ENCODE data around the gene NBEA.

The NBEA gene

DNA sequence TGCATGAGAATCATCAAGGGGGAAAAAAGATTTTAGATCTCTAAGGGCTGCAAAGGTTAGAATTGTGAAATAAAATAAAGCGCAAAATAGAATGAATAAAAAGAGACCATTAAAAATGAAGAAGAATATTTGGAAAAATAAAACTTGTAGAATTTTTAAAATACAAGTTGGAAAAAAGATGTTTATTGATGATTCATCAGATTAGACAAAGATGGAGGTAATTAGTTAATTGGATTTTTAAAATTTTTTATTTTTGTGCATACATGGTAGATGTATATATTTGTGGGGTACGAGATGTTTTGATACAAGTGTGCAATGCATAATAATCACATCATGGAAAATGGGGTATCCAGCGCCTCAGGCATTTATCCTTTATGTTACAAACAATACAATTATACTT is 391.1 kb downstream of the NBEA start:
- H3K27ac ChIP-seq, result no peak overlapping the region
- TF ChIP-seq CTCF (conservative IDR thresholded peaks at IDR 0.05) (no peak), ZFX (IDR thresholded peaks at IDR 0.05) (no peak)

- no peak for TF ChIP-seq CTCF (conservative IDR thresholded peaks at IDR 0.05)
- no peak for TF ChIP-seq ZFX (IDR thresholded peaks at IDR 0.05)
- no peak overlapping the region for H3K27ac ChIP-seq
These were observed 400.4 kb downstream of the NBEA start for GRCh38 chr13:35342440-35342839.

DNA sequence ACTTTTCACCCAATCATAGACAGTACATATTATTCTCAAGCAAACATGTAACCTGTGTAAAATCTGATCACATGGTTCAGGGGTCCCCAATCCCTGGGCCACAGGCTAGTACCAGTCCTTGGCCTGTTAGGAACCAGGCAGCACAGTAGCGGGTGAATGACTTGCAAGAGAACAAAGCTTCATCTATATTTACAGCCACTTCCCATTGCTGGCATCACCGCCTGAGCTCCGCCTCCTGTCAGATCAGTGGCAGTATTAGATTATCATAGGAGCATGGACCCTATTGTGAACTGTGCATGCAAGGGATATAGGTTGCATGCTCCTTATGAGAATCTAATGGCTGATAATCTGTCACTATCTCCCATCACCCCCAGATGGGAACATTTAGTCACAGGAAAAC is 401.3 kb downstream of the NBEA start:
- TF ChIP-seq ZFX (IDR thresholded peaks at IDR 0.05) (no peak), CTCF (conservative IDR thresholded peaks at IDR 0.05) (no peak)
- no peak overlapping the region for H3K27ac ChIP-seq

DNA sequence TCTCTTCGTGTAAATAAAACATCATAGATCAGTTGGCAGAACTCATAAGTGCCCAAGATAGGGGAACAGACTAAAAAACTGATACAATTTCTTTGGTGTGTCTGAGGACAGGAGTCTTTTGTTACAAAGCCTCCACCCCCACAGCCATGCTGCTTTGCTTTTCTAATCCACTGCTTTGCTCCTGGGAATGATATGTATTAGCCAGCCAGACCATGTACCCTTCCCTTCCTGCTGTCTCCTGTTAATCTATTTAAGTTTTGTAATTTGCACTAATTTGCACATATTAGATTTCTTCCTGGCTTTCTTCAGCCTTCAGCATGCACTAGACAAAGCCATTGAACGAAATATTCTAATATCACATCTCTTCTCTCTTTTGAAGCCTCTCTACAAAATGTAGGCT is 403.9 kb downstream of the NBEA start:
- TF ChIP-seq CTCF (conservative IDR thresholded peaks at IDR 0.05) (no peak), ZFX (IDR thresholded peaks at IDR 0.05) (no peak)
- H3K27ac ChIP-seq, result no peak overlapping the region

DNA sequence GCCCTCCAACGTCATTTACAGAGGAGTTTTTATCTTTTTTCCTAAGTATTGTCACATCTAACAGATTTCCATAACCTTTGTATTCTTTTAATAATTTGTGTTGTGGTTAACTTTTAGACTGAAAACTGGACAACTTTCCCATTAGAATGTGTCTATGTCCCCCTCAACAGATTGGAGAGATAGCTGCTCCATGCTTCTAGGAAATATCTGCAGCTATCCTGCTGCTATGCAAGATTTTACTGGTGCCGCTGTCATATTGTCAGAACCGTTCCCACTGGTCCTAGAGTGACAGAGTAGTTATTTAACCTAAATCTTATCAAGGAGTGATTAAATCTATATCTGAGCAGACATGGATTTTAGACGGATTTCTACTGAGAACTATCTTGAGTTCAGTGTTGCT is 404.4 kb downstream of the NBEA start:
- no peak overlapping the region for H3K27ac ChIP-seq
- TF ChIP-seq ZFX (IDR thresholded peaks at IDR 0.05) (no peak), CTCF (conservative IDR thresholded peaks at IDR 0.05) (no peak)

DNA sequence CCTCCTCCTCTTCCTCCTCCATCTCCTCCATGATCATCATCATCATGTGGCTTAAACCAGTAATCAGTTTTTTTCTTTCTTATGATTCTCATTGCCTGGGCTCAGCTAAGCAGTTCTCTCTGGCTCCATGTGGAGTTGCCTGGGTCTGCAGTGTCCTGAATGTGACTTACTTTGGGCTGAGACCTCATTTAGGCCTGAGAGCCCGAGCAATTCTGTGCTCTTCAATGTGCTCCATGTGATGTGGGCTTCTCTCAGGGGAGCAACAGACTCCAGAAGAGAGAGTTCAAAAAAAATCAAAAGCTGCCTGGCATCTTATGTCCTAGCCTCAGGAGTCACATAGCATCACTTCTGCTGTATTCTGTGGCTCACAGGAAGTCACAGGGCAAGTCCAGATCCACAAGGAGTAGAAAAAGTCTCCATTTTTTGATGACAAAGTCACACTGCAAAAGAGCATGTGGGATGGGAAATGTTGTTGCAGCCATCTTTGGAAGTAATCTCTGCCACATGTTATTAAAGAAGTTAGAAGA is 405.7 kb downstream of the NBEA start:
- TF ChIP-seq CTCF (conservative IDR thresholded peaks at IDR 0.05) (no peak), ZFX (IDR thresholded peaks at IDR 0.05) (no peak)
- no peak overlapping the region for H3K27ac ChIP-seq

DNA sequence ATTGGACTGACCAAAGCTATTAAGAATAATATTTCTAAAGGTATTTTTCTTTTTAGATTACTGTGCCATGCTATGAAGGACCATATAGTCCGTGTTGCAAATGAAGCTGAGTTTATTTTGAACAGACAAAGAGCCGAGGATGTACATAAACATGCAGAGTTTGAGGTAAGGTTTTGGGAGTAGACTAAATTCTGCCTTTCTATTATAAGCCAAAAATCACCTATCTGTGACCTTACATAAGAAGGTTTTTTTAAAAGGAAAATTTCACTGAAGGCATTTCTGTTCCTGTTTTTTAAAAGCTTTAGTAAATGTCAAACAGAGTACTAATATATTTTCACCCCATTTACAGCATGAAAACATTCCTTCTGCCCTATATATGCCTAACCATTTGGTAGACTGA is 407.0 kb downstream of the NBEA start:
- TF ChIP-seq ZFX (IDR thresholded peaks at IDR 0.05) (no peak), CTCF (conservative IDR thresholded peaks at IDR 0.05) (no peak)
- no peak overlapping the region for H3K27ac ChIP-seq
